CD4-positive, alpha-beta memory T cell (primary cell): ENCODE data around the gene RABL3. TPM values are rescaled to one million over a fixed set of nuclear protein-coding genes. Genes with fewer than 3 reads are reported as not detected.

ENCODE experiments used
- CTCF ChIA-PET: fragments of 350-600 bp; sonication (Branson Sonifier 250); formaldehyde crosslinking; loops from one replicate; lab custom pipeline; 2021; ENCODE audit warnings: inconsistent platforms; ENCODE audit not compliant: partially characterized antibody; lab: Charles Lee
- POLR2A ChIA-PET: fragments of 350-600 bp; sonication (Branson Sonifier 250); formaldehyde crosslinking; loops from one replicate; lab custom pipeline; 2021; ENCODE audit not compliant: partially characterized antibody; lab: Charles Lee
- DNase-seq, 5 donors: peaks; one replicate each; pipeline versions ENCODE4 v3.0.0 to v3.0.0-alpha.2; 2020 to 2022; ENCODE audit warnings: mixed read lengths in 1 of 5
- H3K27ac ChIP-seq: one replicate; pipeline ENCODE4 v1.7.0; 2013; ENCODE audit warnings: low read depth, low read length
- H3K27me3 ChIP-seq: 2 replicates; pipeline ENCODE4 v1.7.0; 2013; ENCODE audit warnings: mild to moderate bottlenecking, low read length, moderate library complexity; ENCODE audit not compliant: insufficient read depth
- H3K36me3 ChIP-seq: 2 replicates; pipeline ENCODE4 v1.7.0; 2013; ENCODE audit warnings: mild to moderate bottlenecking, low read length, moderate library complexity; ENCODE audit not compliant: insufficient read depth
- H3K4me1 ChIP-seq: 2 replicates; pipeline ENCODE4 v1.7.0; 2013; ENCODE audit warnings: mild to moderate bottlenecking, low read length, moderate library complexity; ENCODE audit not compliant: insufficient read depth
- H3K4me3 ChIP-seq, 2 donors: one replicate each; pipeline ENCODE4 v1.7.0; 2013; ENCODE audit warnings: low read length in 2 of 2, mild to moderate bottlenecking in 1 of 2
- H3K9me3 ChIP-seq, 2 donors: one replicate each; pipeline ENCODE4 v1.7.0; 2013; ENCODE audit warnings: low read length in 2 of 2, control low read depth in 1 of 2; ENCODE audit not compliant: control insufficient read depth in 1 of 2
- H3K27ac Mint-ChIP-seq, 7 donors: one replicate each; pipeline ENCODE4 v1.8.0; 2020 to 2021; ENCODE audit warnings: mixed read lengths in 7 of 7, mild to moderate bottlenecking in 6 of 7, inconsistent platforms in 3 of 7, moderate library complexity in 3 of 7
- H3K27me3 Mint-ChIP-seq, 2 donors: one replicate each; pipeline ENCODE4 v1.8.0; 2020 to 2021; ENCODE audit warnings: mixed read lengths in 2 of 2
- H3K36me3 Mint-ChIP-seq, 2 donors: one replicate each; pipeline ENCODE4 v1.8.0; 2020 to 2021; ENCODE audit warnings: mixed read lengths in 2 of 2, inconsistent platforms in 1 of 2, mild to moderate bottlenecking in 1 of 2
- H3K4me1 Mint-ChIP-seq, 4 donors: one replicate each; pipeline ENCODE4 v1.8.0; 2020 to 2021; ENCODE audit warnings: mixed read lengths in 4 of 4, mild to moderate bottlenecking in 1 of 4
- H3K4me3 Mint-ChIP-seq, 8 donors: one replicate each; pipeline ENCODE4 v1.8.0; 2020 to 2021; ENCODE audit warnings: mixed read lengths in 8 of 8, mild to moderate bottlenecking in 7 of 8, moderate library complexity in 6 of 8, inconsistent platforms in 3 of 8
- H3K9me3 Mint-ChIP-seq, 8 donors: one replicate each; pipeline ENCODE4 v1.8.0; 2020 to 2021; ENCODE audit warnings: mixed read lengths in 8 of 8, mild to moderate bottlenecking in 5 of 8, inconsistent platforms in 3 of 8, moderate library complexity in 1 of 8
- intact Hi-C: fragments of 100-400 bp; cut with micrococcal nuclease; formaldehyde crosslinking; loops from one replicate; pipeline ENCODE4 v1.15.1; 2023
- polyA plus RNA-seq, 2 donors: library from polyadenylated mRNA; unstranded; fragments of 300-500 nt; fragmentation: Illumina TruSeq; gene quantifications; one replicate each; pipeline ENCODE4 v1.2.3, GENCODE V29; 2021
- total RNA-seq, 2 experiments: library from RNA; stranded (reverse); gene quantifications; one replicate each; pipeline ENCODE4 v1.2.3, GENCODE V29; 2021

The RABL3 gene
- total and polyA plus RNA-seq, 4 experiments from 2014 or later: 31.9 to 37.4 (median 33.9) TPM

DNA sequence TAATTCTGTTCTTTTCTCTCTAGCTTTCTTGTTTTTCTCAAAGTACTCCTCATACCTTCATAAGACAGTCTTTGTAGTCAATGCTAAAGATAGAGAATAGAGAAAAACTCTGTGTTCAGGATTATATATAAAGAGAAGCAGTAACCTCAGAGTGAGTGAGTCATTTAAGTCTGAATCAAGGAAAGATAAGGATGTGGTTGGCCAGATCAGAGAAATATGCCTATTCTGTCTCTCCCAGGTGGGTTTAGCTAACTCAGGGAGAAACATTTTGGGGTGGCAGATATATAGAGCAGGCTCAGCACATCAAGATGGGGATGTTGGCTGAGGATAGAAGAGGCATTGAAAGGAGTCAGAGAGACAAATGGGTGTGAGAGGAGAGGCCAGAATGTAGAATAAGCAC, 31.6 kb upstream of the RABL3 start:
- H3K9me3 Mint-ChIP-seq: no peaks in the 10 kb centered on the region
- H3K27me3 ChIP-seq: no peaks in the 10 kb centered on the region
- H3K4me3 ChIP-seq: no peak overlapping the region
- peaks cover 16 to 36% of the 10 kb centered on the region in 2 donors for H3K36me3 Mint-ChIP-seq
- peaks cover 18% of the 10 kb centered on the region for H3K36me3 ChIP-seq
- intact Hi-C loops: no loop called here
- no peak overlapping the region for H3K4me3 Mint-ChIP-seq
- no peak overlapping the region for H3K27ac ChIP-seq
- H3K9me3 ChIP-seq: no peaks in the 10 kb centered on the region
- no peak for DNase-seq
- H3K4me1 Mint-ChIP-seq: peaks cover 9 to 15% (median 14%) of the 10 kb centered on the region in 4 donors
- H3K27me3 Mint-ChIP-seq: no peaks in the 10 kb centered on the region
- ChIA-PET CTCF (interaction anchor here (1.2 to 1.5 kb wide), 2 partner anchors 75 to 213 kb away, joined by 3 to 4 read pairs; no protein-coding TSS in a partner anchor), POLR2A (interaction anchor here (1.5 kb wide), 1 partner anchor 177 kb away, joined by 3 read pairs; no protein-coding TSS in a partner anchor)
- no peak overlapping the region for H3K27ac Mint-ChIP-seq
- H3K4me1 ChIP-seq: no peaks in the 10 kb centered on the region

DNA sequence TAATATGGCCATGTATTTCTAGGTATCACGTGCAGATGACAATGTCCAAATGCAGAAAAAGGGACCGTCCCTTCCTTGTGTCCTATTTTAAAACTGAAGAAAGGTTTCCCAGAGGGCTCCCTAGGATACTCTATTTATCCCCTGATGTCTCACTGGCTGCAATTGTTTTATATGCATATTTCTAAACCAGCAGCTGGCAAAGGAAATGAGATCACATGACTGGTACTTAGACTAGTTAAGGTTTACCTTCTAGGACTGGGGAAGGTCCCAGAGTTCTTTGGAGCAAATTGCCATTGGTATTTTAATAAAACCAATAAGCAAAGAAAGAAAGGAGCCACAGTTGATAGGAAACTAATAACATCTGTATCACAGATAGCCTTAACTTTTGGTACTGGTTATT, 29.8 kb upstream of the RABL3 start:
- no peak overlapping the region for H3K4me3 Mint-ChIP-seq

DNA sequence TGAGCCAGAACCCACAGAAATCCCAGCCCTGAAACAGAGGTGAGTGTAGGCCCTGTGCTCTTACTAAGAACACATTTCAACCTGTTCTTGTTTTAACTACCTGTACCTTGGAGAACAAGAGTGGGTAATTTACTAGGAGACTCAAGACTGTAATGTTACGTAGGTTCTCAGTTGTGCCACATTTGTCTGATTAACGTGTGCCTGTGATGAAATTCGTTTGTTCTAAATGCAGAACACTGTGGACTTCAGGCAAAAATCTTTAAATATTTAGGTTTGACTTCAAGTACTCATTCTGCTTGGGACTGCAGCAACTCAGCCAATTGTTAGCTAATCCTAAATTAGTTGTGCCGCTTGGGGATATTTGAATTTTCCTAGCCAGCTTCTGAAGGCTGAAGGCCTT, 28.6 kb upstream of the RABL3 start:
- CTCF ChIA-PET: interaction anchor here (1.6 kb wide), 1 partner anchor 25 kb away, joined by 7 read pairs; no protein-coding TSS in a partner anchor
- peaks cover 9% of the 10 kb centered on the region for H3K36me3 ChIP-seq
- Mint-ChIP-seq H3K27me3 (no peaks in the 10 kb centered on the region), H3K4me1 (peaks cover 19 to 38% (median 28%) of the 10 kb centered on the region in 4 donors), H3K36me3 (peaks cover 12 to 20% of the 10 kb centered on the region in 2 donors), H3K9me3 (no peaks in the 10 kb centered on the region), H3K27ac (peak overlapping the region in 1 of 7 donors; percentile 13), H3K4me3 (no peak overlapping the region)
- POLR2A ChIA-PET: no interaction called here
- H3K4me3 ChIP-seq: no peak overlapping the region
- H3K4me1 ChIP-seq: no peaks in the 10 kb centered on the region
- H3K27ac ChIP-seq: no peak overlapping the region
- no peak for DNase-seq
- no peaks in the 10 kb centered on the region for H3K27me3 ChIP-seq
- intact Hi-C loops: no loop called here
- no peaks in the 10 kb centered on the region for H3K9me3 ChIP-seq

More for the DNA sequence above, 29.8 kb upstream of the RABL3 start:
- no peaks in the 10 kb centered on the region for H3K9me3 Mint-ChIP-seq
- DNase-seq: no peak
- Histone ChIP-seq H3K27ac (no peak overlapping the region), H3K9me3 (no peaks in the 10 kb centered on the region), H3K4me1 (no peaks in the 10 kb centered on the region), H3K27me3 (no peaks in the 10 kb centered on the region), H3K4me3 (no peak overlapping the region), H3K36me3 (peaks cover 16% of the 10 kb centered on the region)
- intact Hi-C loops: no loop called here
- H3K36me3 Mint-ChIP-seq: peaks cover 15 to 23% of the 10 kb centered on the region in 2 donors
- no peaks in the 10 kb centered on the region for H3K27me3 Mint-ChIP-seq
- peaks cover 18 to 29% (median 24%) of the 10 kb centered on the region in 4 donors for H3K4me1 Mint-ChIP-seq
- CTCF ChIA-PET: interaction anchor here (0.8 to 1.7 kb wide), 3 partner anchors 23 to 354 kb away, joined by 3 to 7 read pairs (median 6); no protein-coding TSS in a partner anchor
- POLR2A ChIA-PET: interaction anchor here (0.7 to 1.5 kb wide), 2 partner anchors 175 kb away, joined by 3 read pairs; no protein-coding TSS in a partner anchor
- peak overlapping the region in 2 of 7 donors; percentile 10 to 24 for H3K27ac Mint-ChIP-seq

DNA sequence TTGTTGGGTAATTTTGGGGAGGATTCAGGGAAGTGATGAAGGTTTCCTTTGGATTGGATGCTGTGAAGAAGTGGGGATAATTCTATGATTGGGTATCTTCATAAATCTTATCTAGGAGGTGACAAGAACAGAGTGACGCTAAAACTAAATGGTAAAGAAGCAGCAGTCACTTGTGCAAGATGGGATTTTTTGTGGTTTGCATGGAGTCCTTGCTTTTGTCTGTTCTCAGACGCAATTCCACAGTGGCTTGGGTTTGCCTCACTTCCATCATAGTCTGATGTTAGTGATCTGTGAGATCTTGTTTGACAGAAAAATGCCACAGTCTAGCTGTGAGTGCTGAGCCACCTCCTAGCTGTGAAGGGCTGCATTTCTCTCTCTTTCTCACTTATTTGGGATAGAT, 27.1 kb upstream of the RABL3 start:
- Histone ChIP-seq H3K4me3 (no peak overlapping the region), H3K4me1 (no peaks in the 10 kb centered on the region), H3K9me3 (no peaks in the 10 kb centered on the region), H3K27ac (no peak overlapping the region), H3K36me3 (peaks cover 9% of the 10 kb centered on the region), H3K27me3 (no peaks in the 10 kb centered on the region)
- intact Hi-C loops: no loop called here
- no peaks in the 10 kb centered on the region for H3K9me3 Mint-ChIP-seq
- H3K27me3 Mint-ChIP-seq: no peaks in the 10 kb centered on the region
- H3K4me1 Mint-ChIP-seq: peaks cover 24 to 45% (median 33%) of the 10 kb centered on the region in 4 donors
- peaks cover 12 to 20% of the 10 kb centered on the region in 2 donors for H3K36me3 Mint-ChIP-seq
- ChIA-PET POLR2A (interaction anchor here (1.3 kb wide), 2 partner anchors 50 to 173 kb away, joined by 3 to 5 read pairs; partner anchors contain the start of gene NDUFB4), CTCF (interaction anchor here (1.2 to 1.6 kb wide), 3 partner anchors 23 to 211 kb away, joined by 5 to 7 read pairs (median 6); no protein-coding TSS in a partner anchor)
- no peak for DNase-seq
- H3K4me3 Mint-ChIP-seq: no peak overlapping the region
- H3K27ac Mint-ChIP-seq: peak overlapping the region in 1 of 7 donors; percentile 1

DNA sequence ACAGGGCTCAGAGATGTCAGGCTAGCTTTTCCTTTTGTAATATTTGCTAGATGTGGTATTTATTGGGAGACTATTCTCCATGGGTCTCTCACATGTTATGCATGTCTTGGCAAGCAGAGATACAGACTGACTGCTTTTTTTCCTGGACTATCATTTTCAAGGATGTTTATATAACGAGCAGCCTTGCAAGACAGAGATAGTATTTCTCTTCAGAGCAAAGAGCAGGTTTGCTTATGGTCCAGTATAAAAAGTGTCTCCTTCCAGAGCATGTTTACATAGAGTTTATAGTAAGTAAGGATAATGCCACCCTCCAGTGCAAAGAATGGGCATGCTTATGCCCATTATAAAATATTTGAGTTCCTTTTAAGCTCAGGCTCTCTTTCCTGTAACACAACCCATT, 24.8 kb upstream of the RABL3 start:
- no peak overlapping the region for H3K4me3 Mint-ChIP-seq
- no peaks in the 10 kb centered on the region for H3K27me3 Mint-ChIP-seq
- H3K9me3 Mint-ChIP-seq: no peaks in the 10 kb centered on the region
- H3K27ac ChIP-seq: no peak overlapping the region
- H3K9me3 ChIP-seq: no peaks in the 10 kb centered on the region
- H3K36me3 ChIP-seq: peaks cover 9% of the 10 kb centered on the region
- intact Hi-C loops: no loop called here
- peaks cover 35 to 59% (median 46%) of the 10 kb centered on the region in 4 donors for H3K4me1 Mint-ChIP-seq
- no peak for DNase-seq
- H3K4me1 ChIP-seq: peaks cover 13% of the 10 kb centered on the region
- H3K27me3 ChIP-seq: no peaks in the 10 kb centered on the region
- POLR2A ChIA-PET: no interaction called here
- CTCF ChIA-PET: interaction anchor here (0.8 to 1.8 kb wide), 3 partner anchors 28 to 349 kb away, joined by 3 to 8 read pairs (median 6); no protein-coding TSS in a partner anchor
- peaks cover 6 to 13% of the 10 kb centered on the region in 2 donors for H3K36me3 Mint-ChIP-seq
- H3K27ac Mint-ChIP-seq: peak overlapping the region in 2 of 7 donors; percentile 15 to 43
- no peak overlapping the region for H3K4me3 ChIP-seq

DNA sequence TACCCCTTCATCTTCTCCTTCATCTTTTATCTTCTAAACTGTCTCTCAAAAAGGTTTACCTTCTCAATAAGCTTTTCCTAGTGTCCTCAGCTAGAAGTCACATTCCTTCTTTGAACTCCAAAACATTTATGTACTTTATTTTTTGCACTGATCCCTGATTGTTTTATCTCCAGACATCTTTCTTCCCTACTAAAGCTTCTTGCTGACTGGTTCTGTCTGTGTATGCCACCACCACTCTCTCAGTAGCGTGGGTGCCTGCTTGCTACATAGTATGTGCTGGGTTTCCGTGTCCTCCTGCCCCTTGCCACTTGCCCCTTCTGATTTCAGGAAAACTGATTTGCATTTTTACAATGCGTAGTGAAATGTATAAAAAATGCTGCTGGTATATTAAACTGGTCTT, 24.3 kb upstream of the RABL3 start:
- POLR2A ChIA-PET: no interaction called here
- Mint-ChIP-seq H3K4me3 (no peak overlapping the region), H3K36me3 (peaks cover 6 to 13% of the 10 kb centered on the region in 2 donors), H3K27ac (peak overlapping the region in 2 of 7 donors; percentile 15 to 43), H3K27me3 (no peaks in the 10 kb centered on the region), H3K9me3 (no peaks in the 10 kb centered on the region), H3K4me1 (peaks cover 37 to 64% (median 47%) of the 10 kb centered on the region in 4 donors)
- intact Hi-C loops: no loop called here
- Histone ChIP-seq H3K36me3 (peaks cover 9% of the 10 kb centered on the region), H3K9me3 (no peaks in the 10 kb centered on the region), H3K4me3 (no peak overlapping the region), H3K27me3 (no peaks in the 10 kb centered on the region), H3K27ac (no peak overlapping the region), H3K4me1 (peaks cover 13% of the 10 kb centered on the region)
- DNase-seq: no peak
- CTCF ChIA-PET: interaction anchor here (0.8 to 1.8 kb wide), 3 partner anchors 28 to 348 kb away, joined by 3 to 8 read pairs (median 6); no protein-coding TSS in a partner anchor

DNA sequence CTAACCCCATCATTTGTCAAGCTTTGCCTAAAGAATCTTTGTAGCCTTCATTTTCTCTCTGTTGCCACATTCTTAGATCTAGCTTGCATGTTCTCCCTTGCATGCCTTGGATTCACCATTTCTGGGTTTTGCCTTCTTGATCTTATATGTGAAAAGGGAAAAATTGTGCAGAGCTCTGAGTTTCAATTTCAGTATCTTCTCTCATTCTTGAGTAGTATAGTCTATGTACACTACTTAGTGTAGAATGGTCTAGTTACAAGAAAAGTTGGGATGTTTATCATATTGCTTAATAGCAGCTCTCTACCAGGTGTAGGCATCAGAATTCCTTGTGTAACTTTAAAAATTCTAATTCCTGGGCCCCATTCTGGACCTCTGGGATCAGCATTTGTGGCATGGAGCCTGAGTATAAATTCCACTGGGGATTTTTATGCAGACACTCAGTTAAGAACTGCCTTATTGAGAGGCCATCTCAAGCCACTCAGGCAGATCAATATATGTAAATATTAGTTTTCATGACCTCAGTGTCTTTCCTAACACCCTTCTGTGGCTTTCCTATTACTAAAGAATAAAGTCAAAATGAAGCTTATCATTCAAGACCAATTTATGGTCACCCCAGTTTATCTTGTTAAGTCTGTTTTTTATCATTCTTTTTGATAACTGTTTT, 23.6 kb upstream of the RABL3 start:
- ChIA-PET POLR2A (no interaction called here), CTCF (interaction anchor here (0.8 to 3.2 kb wide), 6 partner anchors 12 to 348 kb away, joined by 3 to 11 read pairs (median 4); no protein-coding TSS in a partner anchor)
- intact Hi-C loops: no loop called here

More for the DNA sequence above, 23.6 kb upstream of the RABL3 start:
- Mint-ChIP-seq H3K4me1 (peaks cover 40 to 70% (median 52%) of the 10 kb centered on the region in 4 donors), H3K9me3 (no peaks in the 10 kb centered on the region), H3K4me3 (no peak overlapping the region), H3K36me3 (peaks cover 9% of the 10 kb centered on the region in 2 donors), H3K27me3 (no peaks in the 10 kb centered on the region), H3K27ac (peak overlapping the region in 1 of 7 donors; percentile 8)
- Histone ChIP-seq H3K4me1 (peaks cover 13% of the 10 kb centered on the region), H3K27me3 (no peaks in the 10 kb centered on the region), H3K36me3 (peaks cover 7% of the 10 kb centered on the region), H3K9me3 (no peaks in the 10 kb centered on the region), H3K4me3 (no peak overlapping the region), H3K27ac (no peak overlapping the region)
- no peak for DNase-seq
